HepG2 (cell line): Measurements from ENCODE around the gene JTB. TPM values are rescaled to one million over a fixed set of nuclear protein-coding genes. Genes with fewer than 3 reads are reported as not detected.

Source experiments
- ATAC-seq: fragments of 200-7000 bp; cut with Tn5 transposase; 3 replicates; pipeline ENCODE4 v1.9.1; 2020; ENCODE audit warnings: mild to moderate bottlenecking, moderate library complexity
- BruUV-seq: library from RNA; stranded (reverse); fragments of 400-500 nt; replicated peaks from 2 replicates; lab custom pipeline; 2021; lab: Mats Ljungman, UMichigan
- CTCF ChIA-PET: fragments of 300-600 bp; formaldehyde crosslinking; extraction: SDS; loops from one replicate; lab custom pipeline; 2021; ENCODE audit warnings: low total read pairs, inconsistent platforms, low intra/inter-chr PET ratio; lab: Yijun Ruan, JAX
- POLR2A ChIA-PET: fragments of 350-600 bp; sonication (Branson Sonifier 250); formaldehyde crosslinking; loops from one replicate; lab custom pipeline; 2020; ENCODE audit warnings: antibody characterized with exemption, inconsistent platforms; lab: Yijun Ruan, JAX
- DNase-seq: peaks from one replicate; pipeline ENCODE4 v3.0.0-alpha.2; 2015; ENCODE audit warnings: low spot score
- FAIRE-seq: peaks from 3 replicates; lab custom pipeline; 2011; peaks lifted over from hg19 to GRCh38; lab: Jason Lieb, UNC
- H2AFZ ChIP-seq: one replicate; pipeline ENCODE4 v1.6.1; 2011; ENCODE audit warnings: low read length, inconsistent platforms
- H3K27ac ChIP-seq: fragments of 300-600 bp; 3 replicates; pipeline ENCODE4 v1.8.0; 2011; ENCODE audit warnings: mixed run types, mild to moderate bottlenecking, mixed read lengths, low read length, inconsistent platforms; ENCODE audit not compliant: insufficient read depth; ENCODE audit errors: extremely low read length
- H3K27me3 ChIP-seq, 2 experiments: fragments of 200-600 bp in 1 of 2; 2 replicates in 1 of 2; 3 replicates in 1 of 2; pipeline versions ENCODE4 v1.6.0 to v1.8.0; 2011; ENCODE audit warnings: low read length in 2 of 2, mild to moderate bottlenecking in 2 of 2, moderate library complexity in 2 of 2, inconsistent platforms in 1 of 2; ENCODE audit not compliant: insufficient read depth in 2 of 2, control insufficient read depth in 1 of 2
- H3K36me3 ChIP-seq, 2 experiments: fragments of 200-600 bp in 1 of 2; replicated peaks in 1 of 2; 2 replicates in 1 of 2; 3 replicates in 1 of 2; pipeline versions ENCODE4 v1.5.1 to v1.8.0; 2011; ENCODE audit warnings: low read length in 2 of 2, inconsistent platforms in 1 of 2; ENCODE audit not compliant: insufficient read depth in 2 of 2, control insufficient read depth in 1 of 2
- H3K4me1 ChIP-seq: 2 replicates; pipeline ENCODE4 v1.5.1; 2012; ENCODE audit warnings: low read length, inconsistent platforms; ENCODE audit not compliant: insufficient read depth
- H3K4me2 ChIP-seq: 2 replicates; pipeline ENCODE4 v1.6.0; 2011; ENCODE audit warnings: low read depth, low read length, inconsistent platforms
- H3K4me3 ChIP-seq, 3 experiments: fragments of 200-600 bp in 1 of 3; sonication (generic), shearing (Covaris generic) in 1 of 3; replicated peaks in 1 of 3; 2 replicates each; pipeline ENCODE4 v1.5.1; 2011 to 2016; ENCODE audit warnings: low read length in 3 of 3, inconsistent platforms in 2 of 3, low read depth in 2 of 3, mild to moderate bottlenecking in 2 of 3, control low read depth in 1 of 3, mixed read lengths in 1 of 3; ENCODE audit not compliant: insufficient read depth in 1 of 3
- H3K79me2 ChIP-seq: one replicate; pipeline ENCODE4 v1.6.1; 2011; ENCODE audit warnings: low read length, inconsistent platforms; ENCODE audit not compliant: insufficient read depth
- H3K9ac ChIP-seq: 2 replicates; pipeline ENCODE4 v1.6.0; 2011; ENCODE audit warnings: mild to moderate bottlenecking, low read depth, low read length, inconsistent platforms; ENCODE audit not compliant: insufficient read depth
- H3K9me3 ChIP-seq: 2 replicates; pipeline ENCODE4 v1.5.1; 2012; ENCODE audit warnings: mild to moderate bottlenecking, low read length
- H4K20me1 ChIP-seq: 2 replicates; pipeline ENCODE4 v1.6.0; 2011; ENCODE audit warnings: inconsistent platforms, mild to moderate bottlenecking, low read length, moderate library complexity; ENCODE audit not compliant: insufficient read depth
- ADNP ChIP-seq: sonication (generic); formaldehyde crosslinking; IDR thresholded peaks from 2 replicates; pipeline ENCODE4 v1.4.0; 2020; ENCODE audit warnings: missing genetic modification reagents
- AGO2 ChIP-seq: fragments of 200-400 bp; formaldehyde crosslinking; optimal IDR thresholded peaks from 2 replicates; pipeline ENCODE3; 2017; ENCODE audit warnings: mild to moderate bottlenecking, low read depth, low read length, moderate library complexity
- RBFOX2 ChIP-seq: fragments of 200-400 bp; formaldehyde crosslinking; IDR thresholded peaks from 2 replicates; pipeline ENCODE4 v1.6.1; 2017; ENCODE audit warnings: low read depth, mild to moderate bottlenecking, low read length
- SMAD1 ChIP-seq: sonication (generic); formaldehyde crosslinking; IDR thresholded peaks from 2 replicates; pipeline ENCODE4 v1.4.0; 2020; ENCODE audit warnings: missing genetic modification reagents, low read depth, mild to moderate bottlenecking, borderline replicate concordance
- WGBS: methylation state at CpG from one replicate; pipeline ENCODE4 v1.1.6; 2017; ENCODE audit warnings: low lambda C conversion rate; 5-methylcytosine and 5-hydroxymethylcytosine counted together
- in situ Hi-C: cut with HindIII; loops from 2 replicates; pipeline ENCODE4 v1.10.0; 2017; ENCODE audit warnings: low pct_unique_long_range_greater_than_20kb; ENCODE audit not compliant: extremely low pct_ligation_motif_present
- intact Hi-C: fragments of 100-400 bp; cut with micrococcal nuclease; formaldehyde crosslinking; loops from one replicate; pipeline ENCODE4 v1.10.0; 2022; ENCODE audit not compliant: unreplicated experiment
- polyA plus RNA-seq, 8 experiments: library from polyadenylated mRNA; depleted of rRNA in 3 of 8; stranded (reverse) in 7 of 8; unstranded in 1 of 8; fragments of >200 nt; fragmentation: Illumina TruSeq in 4 of 8; extraction: Trizol in 4 of 8; gene quantifications; 2 replicates each; pipeline versions ENCODE4 v1.2.1 to v1.2.3, GENCODE V29; 2011 to 2016; ENCODE audit warnings: low read depth in 4 of 8, missing spikeins in 1 of 8, mixed read lengths in 1 of 8; ENCODE audit not compliant: insufficient read depth in 1 of 8
- total RNA-seq, 5 experiments: library from RNA; depleted of rRNA; stranded (reverse); fragments of >200 nt; fragmentation: Illumina TruSeq; extraction: Trizol; gene quantifications; 2 replicates each; pipeline ENCODE4 v1.2.3, GENCODE V29; 2016; ENCODE audit warnings: low read depth in 1 of 5

JTB gene
- total and polyA plus RNA-seq, 2 of the 13 experiments (the other 11 are each of a cell fraction or from before 2014, with no cell fraction given), result 96.7 to 99.2 TPM

DNA sequence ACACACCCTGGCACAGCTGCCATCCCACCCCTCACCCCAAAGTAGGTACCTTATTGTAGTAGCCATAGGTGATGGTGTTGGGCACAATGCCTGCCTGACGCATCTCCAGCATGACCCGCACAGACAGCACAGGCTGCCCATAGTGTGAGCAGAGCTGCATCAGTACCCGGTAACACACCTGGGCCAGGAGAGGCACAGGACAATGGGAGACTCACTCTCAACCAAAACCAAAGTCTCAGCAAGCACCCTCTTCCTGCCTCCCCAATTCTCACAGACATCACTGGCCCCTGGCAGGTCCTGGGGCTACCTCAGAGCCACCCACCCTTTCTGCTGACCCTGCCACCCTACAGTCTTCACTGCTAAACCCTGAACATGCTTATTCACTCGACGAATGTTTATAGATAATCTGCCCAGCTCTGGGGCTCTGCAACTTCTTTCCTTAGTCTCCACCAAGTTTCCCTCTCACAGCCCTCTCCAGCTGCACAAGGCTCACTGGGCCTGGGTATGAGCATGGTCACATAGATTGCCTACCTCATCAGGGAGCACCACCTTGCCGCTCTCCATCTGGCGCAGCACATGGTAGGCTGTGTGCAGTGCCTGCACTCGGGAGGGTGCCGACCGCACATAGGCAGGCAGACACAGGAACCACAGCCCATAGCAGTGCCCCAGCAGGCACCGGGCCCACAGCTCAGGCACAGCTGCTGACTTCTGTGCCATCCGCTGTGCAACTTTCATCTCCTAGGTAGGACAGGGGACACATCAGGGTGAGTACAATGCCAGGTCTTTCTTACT, 41.3 kb downstream of the JTB start:
- in situ Hi-C loops, result no loop called here
- CTCF ChIA-PET, result no interaction called here
- H4K20me1 ChIP-seq, result no peaks in the 10 kb centered on the region
- no peak overlapping the region for H3K4me3 ChIP-seq
- no peak for FAIRE-seq
- H3K79me2 ChIP-seq, result no peaks in the 10 kb centered on the region
- no peaks in the 10 kb centered on the region for H3K9me3 ChIP-seq
- BruUV-seq, result no TSS peak
- H3K36me3 ChIP-seq, result peaks cover 25 to 58% of the 10 kb centered on the region in 2 experiments
- intact Hi-C loops, result no loop called here
- TF ChIP-seq AGO2 (peak; percentile 30), RBFOX2 (0 out of 2 replicates have a peak, but pooled peaks have one; percentile 28), SMAD1 (CRISPR knock-in tag) (no peak)
- TF ChIP-seq, all 625 proteins: peak for 2
- no peaks in the 10 kb centered on the region for H3K27me3 ChIP-seq
- DNase-seq, result no peak
- H3K27ac ChIP-seq, result no peak overlapping the region
- ATAC-seq, result no peak
- H3K4me1 ChIP-seq, result no peaks in the 10 kb centered on the region
- no peak overlapping the region for H3K4me2 ChIP-seq
- POLR2A ChIA-PET, result no interaction called here
- 98% methylated on average over 9 of the region's 12 CpGs for WGBS
- H2AFZ ChIP-seq, result no peak overlapping the region
- H3K9ac ChIP-seq, result no peak overlapping the region

DNA sequence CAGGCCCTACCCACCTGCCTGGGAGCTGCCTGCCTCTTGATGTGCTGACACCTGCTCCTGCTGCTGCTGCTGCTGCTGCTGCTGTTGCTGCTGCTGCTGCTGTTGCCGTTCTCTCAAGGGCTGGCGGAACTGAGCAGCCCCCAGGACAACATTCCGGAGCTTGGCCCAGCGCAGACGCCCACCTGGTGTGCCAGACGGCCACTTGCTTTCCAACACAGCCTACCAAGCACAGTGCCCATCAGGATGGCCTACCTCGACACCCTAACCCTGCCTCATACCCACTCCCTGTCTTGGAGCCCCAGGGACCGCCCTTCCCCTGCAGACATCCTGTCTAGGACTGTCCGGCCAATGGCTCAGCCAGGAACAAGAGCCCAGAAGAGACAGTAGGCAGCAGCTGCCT, 42.7 kb downstream of the JTB start:
- ATAC-seq (no peak), DNase-seq (no peak), FAIRE-seq (no peak)
- Histone ChIP-seq H2AFZ (no peak overlapping the region), H3K4me2 (no peak overlapping the region), H3K9me3 (no peaks in the 10 kb centered on the region), H3K79me2 (no peaks in the 10 kb centered on the region), H4K20me1 (no peaks in the 10 kb centered on the region), H3K27ac (no peak overlapping the region), H3K4me3 (no peak overlapping the region), H3K27me3 (no peaks in the 10 kb centered on the region), H3K36me3 (peaks cover 24 to 51% of the 10 kb centered on the region in 2 experiments), H3K9ac (no peak overlapping the region), H3K4me1 (no peaks in the 10 kb centered on the region)
- WGBS, result 95% methylated on average over 9 of the region's 9 CpGs
- in situ Hi-C loops, result no loop called here
- intact Hi-C loops, result no loop called here
- ChIA-PET CTCF (no interaction called here), POLR2A (interaction anchor here (0.9 kb wide), 1 partner anchor 12 kb away, joined by 7 read pairs; the partner anchor contains the start of gene GATAD2B)
- BruUV-seq, result no TSS peak
- TF ChIP-seq ADNP (no peak), AGO2 (peak; percentile 37)
